ENCODE data around the gene ALG5.

DNA sequence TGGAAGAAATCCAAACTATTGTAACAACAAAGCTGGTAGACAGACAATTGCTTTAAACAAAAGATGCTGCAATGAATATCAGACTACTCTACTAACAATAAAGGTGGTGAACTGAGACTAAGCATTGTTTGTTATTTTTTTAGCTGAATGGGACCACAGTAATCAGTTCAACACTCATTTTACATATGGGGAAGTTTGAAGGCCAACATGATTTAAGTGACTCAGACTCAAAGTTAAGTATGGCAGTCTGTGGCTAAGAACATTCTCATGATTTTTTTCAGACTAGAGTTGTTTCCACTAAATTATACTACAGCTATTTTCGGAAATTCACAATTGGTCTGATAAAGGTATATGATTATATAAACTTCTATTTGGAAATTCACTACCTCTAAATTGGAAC lies 11.9 kb upstream of the ALG5 start:
- TF ChIP-seq, protein P1, sequence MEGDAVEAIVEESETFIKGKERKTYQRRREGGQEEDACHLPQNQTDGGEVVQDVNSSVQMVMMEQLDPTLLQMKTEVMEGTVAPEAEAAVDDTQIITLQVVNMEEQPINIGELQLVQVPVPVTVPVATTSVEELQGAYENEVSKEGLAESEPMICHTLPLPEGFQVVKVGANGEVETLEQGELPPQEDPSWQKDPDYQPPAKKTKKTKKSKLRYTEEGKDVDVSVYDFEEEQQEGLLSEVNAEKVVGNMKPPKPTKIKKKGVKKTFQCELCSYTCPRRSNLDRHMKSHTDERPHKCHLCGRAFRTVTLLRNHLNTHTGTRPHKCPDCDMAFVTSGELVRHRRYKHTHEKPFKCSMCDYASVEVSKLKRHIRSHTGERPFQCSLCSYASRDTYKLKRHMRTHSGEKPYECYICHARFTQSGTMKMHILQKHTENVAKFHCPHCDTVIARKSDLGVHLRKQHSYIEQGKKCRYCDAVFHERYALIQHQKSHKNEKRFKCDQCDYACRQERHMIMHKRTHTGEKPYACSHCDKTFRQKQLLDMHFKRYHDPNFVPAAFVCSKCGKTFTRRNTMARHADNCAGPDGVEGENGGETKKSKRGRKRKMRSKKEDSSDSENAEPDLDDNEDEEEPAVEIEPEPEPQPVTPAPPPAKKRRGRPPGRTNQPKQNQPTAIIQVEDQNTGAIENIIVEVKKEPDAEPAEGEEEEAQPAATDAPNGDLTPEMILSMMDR (IDR thresholded peaks at IDR 0.05) = no peak
- no peak for TF ChIP-seq POLR2A (IDR thresholded peaks at IDR 0.05)
- TF ChIP-seq POLR2AphosphoS5 (IDR thresholded peaks at IDR 0.05) = no peak
